Stimulated activated CD8-positive, alpha-beta memory T cell treated with anti-CD3 and anti-CD28 coated beads, Interleukin-7, amount 100 ng/mL, for 24 hours (primary cell): Measurements from ENCODE around the gene SLC22A13.
"Not testable (repeated sequence)": the region's sequence is repeated elsewhere in the genome, so short reads cannot be mapped to it uniquely, and the experiment has no call there.

Experiments used
- DNase-seq: peaks from one replicate; pipeline ENCODE4 v3.0.0-alpha.2; 2020; ENCODE audit warnings: low read depth

Gene SLC22A13

GRCh38 chr3:38265604-38266307, at the start of gene SLC22A13:
Gene SLC22A13 (plus strand): TSS chr3:38265812. CDS start chr3:38265861, 49 bp downstream.
- DNase-seq: no peak

- no peak for DNase-seq
Measured at GRCh38 chr3:38219609-38220197, 45.9 kb upstream of the SLC22A13 start.

- DNase-seq: no peak
Measured at GRCh38 chr3:38221005-38221404, 44.6 kb upstream of the SLC22A13 start.

GRCh38 chr3:38222032-38222634, 43.5 kb upstream of the SLC22A13 start:
- DNase-seq: no peak

- DNase-seq: no peak
Measured at GRCh38 chr3:38224357-38224756, 41.3 kb upstream of the SLC22A13 start.

- DNase-seq: no peak
Measured at GRCh38 chr3:38226273-38226672, 39.3 kb upstream of the SLC22A13 start.

- no peak for DNase-seq
Measured at GRCh38 chr3:38227989-38228388, 37.6 kb upstream of the SLC22A13 start.

- DNase-seq: no peak
Measured at GRCh38 chr3:38229036-38229435, 36.6 kb upstream of the SLC22A13 start.

- no peak for DNase-seq
Measured at GRCh38 chr3:38232701-38233100, 32.9 kb upstream of the SLC22A13 start.

- DNase-seq: no peak
Measured at GRCh38 chr3:38235466-38235865, 30.1 kb upstream of the SLC22A13 start.

GRCh38 chr3:38238416-38239008, 27.1 kb upstream of the SLC22A13 start:
- no peak for DNase-seq

- not testable (repeated sequence) for DNase-seq
Measured at GRCh38 chr3:38242812-38243211, 22.8 kb upstream of the SLC22A13 start.

- DNase-seq: no peak
Measured at GRCh38 chr3:38245930-38246329, 19.7 kb upstream of the SLC22A13 start.

- no peak for DNase-seq
Measured at GRCh38 chr3:38247366-38248035, 18.1 kb upstream of the SLC22A13 start.

GRCh38 chr3:38250198-38250597, 15.4 kb upstream of the SLC22A13 start:
- no peak for DNase-seq

GRCh38 chr3:38251197-38251596, 14.4 kb upstream of the SLC22A13 start:
- DNase-seq: no peak

- DNase-seq: no peak
Measured at GRCh38 chr3:38253704-38254103, 11.9 kb upstream of the SLC22A13 start.

- DNase-seq: no peak
Measured at GRCh38 chr3:38254872-38255271, 10.7 kb upstream of the SLC22A13 start.

- no peak for DNase-seq
Measured at GRCh38 chr3:38255627-38256026, 10.0 kb upstream of the SLC22A13 start.

- DNase-seq: no peak
Measured at GRCh38 chr3:38257583-38257982, 8.0 kb upstream of the SLC22A13 start.

- no peak for DNase-seq
Measured at GRCh38 chr3:38260474-38260873, 5.1 kb upstream of the SLC22A13 start.

GRCh38 chr3:38264353-38264771, 1.2 kb upstream of the SLC22A13 start:
- DNase-seq: no peak
